Retina (tissue), 1 donor: ENCODE measurements around the gene TEKT3.

Source experiments
- DNase-seq: peaks from one replicate; pipeline ENCODE4 v3.0.0-alpha.2; 2016

The TEKT3 gene

GRCh38 chr17:15348021-15348420 is 6.6 kb upstream of the TEKT3 start:
- DNase-seq = no peak

GRCh38 chr17:15346066-15346595 is 4.7 kb upstream of the TEKT3 start:
- no peak for DNase-seq

GRCh38 chr17:15343749-15344148 is 2.4 kb upstream of the TEKT3 start:
- DNase-seq = no peak

DNA sequence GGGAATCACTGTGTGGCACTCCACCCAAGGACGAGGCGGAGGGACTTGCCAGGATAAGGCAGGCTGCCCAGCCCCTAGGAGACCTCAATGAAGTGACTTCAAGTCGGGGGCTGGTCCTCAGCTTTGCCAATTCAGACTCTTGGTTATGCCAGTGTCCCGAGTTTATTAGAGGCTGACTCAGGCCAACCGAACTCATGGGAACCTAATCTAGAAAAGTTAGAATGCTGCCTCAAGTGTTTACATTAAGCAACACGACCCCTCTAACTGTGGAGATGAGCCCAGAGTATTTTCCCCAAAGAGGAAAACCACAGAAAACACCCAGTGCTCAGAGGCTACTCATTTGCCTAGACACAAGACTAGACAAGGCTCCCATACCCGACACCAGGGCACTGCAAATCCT is 1.1 kb upstream of the TEKT3 start:
- no peak for DNase-seq

DNA sequence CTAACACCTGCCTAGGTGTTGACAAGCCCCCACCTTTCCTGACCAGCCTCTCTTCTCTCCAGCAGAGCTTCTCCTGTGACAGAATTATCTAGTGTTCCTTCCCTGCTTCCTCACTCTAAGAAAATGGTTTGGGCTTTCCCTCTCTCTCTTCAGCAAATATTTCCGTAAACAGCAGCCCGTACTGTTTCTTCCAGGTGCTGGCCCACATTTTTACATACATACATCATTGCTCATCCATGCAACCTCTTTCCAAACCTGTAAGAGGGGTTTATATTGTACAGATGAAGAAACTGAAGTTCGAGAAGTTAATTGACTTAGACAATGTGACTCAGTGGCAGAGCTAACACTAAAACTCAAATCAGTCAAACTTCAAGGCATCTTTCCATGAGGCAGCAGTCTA is 569 bp upstream of the TEKT3 start:
- no peak for DNase-seq

DNA sequence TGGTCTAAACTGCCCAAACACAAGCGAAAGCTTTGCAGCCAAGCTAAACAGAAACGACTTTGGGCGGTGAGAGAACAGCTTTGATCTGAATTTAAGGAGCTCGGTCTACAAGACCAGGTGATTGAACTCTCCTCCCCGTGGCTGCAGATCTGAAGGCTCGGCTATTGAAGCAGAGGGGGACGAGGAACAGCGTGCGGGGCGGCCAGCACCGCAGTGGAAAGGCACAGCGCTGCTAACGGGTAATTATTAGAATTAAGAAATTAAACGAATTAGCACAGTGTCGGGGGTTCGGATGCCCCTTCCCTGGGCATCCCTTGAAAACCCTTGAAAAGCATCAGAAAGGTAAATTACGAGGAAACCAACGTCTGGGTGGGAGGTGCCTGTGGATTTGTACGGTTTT is 431 bp downstream of the TEKT3 start:
- DNase-seq = no peak

- no peak for DNase-seq
Measured at GRCh38 chr17:15335446-15335845, 6.0 kb downstream of the TEKT3 start.

DNA sequence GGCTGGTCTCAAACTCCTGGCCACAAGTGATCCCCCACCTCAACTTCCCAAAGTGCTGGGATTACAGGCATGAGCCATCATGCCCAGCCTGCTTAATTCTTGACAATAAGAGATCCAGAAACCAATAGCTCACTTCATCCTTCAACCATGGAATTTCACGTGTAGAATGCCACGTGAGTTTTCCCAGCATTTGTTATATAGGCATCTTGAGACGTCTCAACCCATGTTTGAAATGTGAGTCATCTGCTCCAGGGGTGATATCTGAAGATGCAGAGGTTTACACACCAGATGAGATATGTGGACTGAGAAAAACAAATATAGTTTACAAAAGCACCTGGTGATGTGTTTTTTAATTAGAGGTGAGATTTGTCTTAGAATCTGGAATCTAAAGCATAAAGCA is 7.1 kb downstream of the TEKT3 start:
- no peak for DNase-seq

- no peak for DNase-seq
Measured at GRCh38 chr17:15332338-15332737, 9.1 kb downstream of the TEKT3 start.

- DNase-seq = no peak
Measured at GRCh38 chr17:15323131-15323530, 18.3 kb downstream of the TEKT3 start.

- no peak for DNase-seq
Measured at GRCh38 chr17:15321556-15322251, 19.7 kb downstream of the TEKT3 start.

DNA sequence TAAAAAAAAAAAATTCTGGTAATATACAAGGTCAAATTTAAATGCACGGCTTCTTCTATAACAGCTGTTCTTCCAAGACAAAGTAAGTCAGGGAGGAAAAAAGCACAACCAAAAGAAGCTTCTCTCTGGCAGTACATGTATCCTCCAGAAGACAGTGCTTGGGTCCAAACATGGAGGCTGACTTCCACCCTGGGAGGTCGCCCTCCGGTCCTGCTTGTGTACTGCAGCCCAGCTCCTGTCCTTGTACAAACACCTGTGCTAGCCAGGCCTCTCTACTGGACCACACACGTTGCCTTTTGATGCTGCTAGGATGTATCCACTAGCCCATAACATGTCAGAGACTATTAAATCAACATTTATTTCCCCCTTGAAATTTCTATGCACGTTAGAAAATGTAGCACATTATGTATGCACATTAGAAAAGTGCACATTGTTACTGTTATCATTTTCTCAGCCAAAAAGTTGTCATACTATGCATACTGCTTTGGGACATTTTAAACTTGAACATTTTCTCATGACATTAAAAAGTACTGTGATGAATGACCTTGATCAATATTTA is 21.9 kb downstream of the TEKT3 start:
- no peak for DNase-seq

DNA sequence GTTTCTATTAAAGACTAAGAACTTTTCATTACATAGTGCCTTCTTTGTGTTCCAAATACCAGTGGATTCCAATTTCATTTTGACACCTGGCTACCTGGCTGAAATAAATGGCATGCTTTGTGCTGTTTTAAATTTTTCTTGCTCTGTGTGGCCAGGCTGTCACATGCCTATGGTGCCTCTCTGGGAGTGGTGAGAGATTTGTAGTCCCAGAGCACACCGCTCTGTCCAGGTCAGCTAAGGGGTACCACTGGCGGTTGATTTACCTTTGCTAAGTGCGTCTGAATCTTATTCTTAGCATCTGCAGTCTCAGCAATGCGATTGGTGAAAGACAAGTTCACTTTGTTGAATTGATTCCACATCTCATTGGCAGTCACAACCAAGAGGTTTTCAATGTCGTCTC is 29.4 kb downstream of the TEKT3 start:
- DNase-seq = no peak

DNA sequence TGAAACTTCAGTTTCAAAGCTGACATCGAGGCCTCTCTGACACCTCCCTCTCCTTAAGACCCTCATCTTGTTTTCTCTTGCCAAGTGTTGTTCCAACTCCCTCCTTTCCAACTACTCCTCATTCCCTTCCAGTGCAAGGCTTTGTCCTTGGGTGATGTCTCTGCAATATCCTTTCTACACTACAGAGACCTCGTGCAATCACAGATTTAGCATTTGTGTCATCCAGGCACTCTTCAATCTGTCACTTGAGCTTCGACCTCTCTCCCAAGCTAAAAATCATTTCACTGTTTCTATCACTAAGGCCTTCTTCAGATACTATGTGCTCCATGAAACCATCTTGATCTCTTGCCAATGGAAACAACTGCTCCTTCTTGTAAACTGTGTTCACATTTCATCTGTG is 31.6 kb downstream of the TEKT3 start:
- no peak for DNase-seq

DNA sequence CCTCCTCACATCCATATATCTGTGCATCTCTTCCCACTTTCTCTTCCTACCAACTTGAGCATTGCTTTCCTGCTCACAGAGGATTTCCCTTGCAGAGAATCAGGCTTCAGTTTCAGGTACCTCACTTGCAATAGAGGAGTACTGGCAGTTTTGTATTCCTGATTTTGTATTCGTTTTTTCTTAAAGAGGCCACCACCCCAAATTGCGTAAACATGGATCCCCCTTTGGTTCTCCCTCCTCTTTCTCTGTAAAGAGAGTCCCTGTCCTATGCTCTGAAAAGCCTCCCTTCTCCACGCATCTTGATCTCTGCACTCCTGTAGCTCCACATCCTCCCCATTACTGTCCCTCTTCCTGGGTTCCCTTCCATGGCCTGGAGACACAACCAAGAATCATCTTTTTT is 32.2 kb downstream of the TEKT3 start:
- no peak for DNase-seq

DNA sequence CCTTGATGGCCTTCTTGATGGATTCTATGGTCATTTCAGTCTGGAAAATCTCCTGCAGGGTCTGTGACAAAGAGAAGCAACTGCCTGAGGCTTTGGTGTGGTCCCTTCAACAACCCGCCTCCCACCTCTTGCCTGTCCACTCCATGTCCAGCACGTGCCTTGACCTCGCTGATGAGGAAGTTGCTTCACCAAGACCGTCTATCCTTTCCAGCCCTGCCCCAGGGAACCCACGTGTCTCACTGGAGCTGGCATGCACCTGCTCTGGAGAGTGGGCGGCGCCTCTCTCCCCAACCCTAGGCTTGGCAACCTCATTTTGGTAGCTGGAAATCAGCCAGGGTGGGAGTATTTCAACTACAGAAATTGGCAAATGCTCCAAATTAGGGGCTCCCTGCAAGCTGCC is 32.6 kb downstream of the TEKT3 start:
- DNase-seq = no peak

DNA sequence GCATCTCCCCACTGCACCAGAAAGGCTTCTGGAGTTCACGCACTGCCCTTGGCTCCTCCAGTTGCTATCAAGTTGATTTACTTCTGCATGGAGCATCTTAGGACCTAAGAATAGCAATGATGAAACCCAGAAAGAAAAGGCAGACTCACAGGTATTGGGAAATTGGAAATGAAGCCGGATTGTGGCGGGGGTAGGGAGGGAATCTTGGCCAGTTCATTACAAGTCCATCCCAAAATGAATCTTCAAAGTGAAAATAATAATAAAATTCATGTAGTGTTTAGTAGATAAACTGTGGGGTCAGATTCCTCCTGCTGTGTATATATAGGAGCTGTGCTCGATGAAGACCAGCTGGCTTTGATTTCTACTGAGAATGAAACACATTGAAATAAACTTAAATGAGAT is 33.7 kb downstream of the TEKT3 start:
- DNase-seq = no peak

GRCh38 chr17:15303851-15304250 is 37.5 kb downstream of the TEKT3 start:
- DNase-seq = peak; percentile 14

DNA sequence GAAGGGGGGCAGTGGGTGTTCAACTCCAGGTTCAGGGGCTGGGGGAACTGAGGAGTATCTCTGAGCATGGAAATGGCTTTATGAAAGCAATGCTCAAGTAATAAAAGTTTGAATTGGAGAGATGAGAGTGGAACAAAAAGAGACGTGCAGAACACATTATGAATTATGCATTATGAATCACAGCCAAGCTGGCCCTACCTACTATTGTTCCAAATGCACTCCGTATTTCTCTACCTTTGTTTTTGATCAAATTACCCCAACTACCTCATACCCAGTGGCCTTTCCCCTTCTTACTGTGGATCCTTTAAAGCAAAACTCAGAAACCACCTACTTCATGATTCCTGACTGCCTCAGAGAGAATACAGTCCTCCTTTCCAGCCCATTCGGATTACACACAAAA is 38.1 kb downstream of the TEKT3 start:
- no peak for DNase-seq

GRCh38 chr17:15301845-15302244 is 39.6 kb downstream of the TEKT3 start:
- DNase-seq = no peak

DNA sequence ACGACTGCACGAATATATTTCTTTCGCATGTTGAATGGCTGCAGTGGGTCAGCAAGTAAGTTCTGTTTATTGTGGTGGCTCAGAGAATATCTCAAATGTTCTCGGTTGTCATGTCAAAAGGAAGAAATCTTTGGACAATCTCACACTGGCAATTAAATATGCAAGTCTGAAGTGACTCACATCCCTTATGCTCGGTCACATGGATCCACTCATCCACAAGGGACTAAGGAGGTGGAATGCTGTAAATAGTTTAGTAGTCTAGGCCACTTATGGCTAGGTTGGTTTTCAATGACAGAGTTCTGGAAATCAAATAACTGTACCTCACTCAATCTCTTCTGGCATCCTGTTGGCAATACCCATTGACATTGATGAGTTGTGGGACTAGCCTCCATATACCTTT is 43.2 kb downstream of the TEKT3 start:
- DNase-seq = no peak

DNA sequence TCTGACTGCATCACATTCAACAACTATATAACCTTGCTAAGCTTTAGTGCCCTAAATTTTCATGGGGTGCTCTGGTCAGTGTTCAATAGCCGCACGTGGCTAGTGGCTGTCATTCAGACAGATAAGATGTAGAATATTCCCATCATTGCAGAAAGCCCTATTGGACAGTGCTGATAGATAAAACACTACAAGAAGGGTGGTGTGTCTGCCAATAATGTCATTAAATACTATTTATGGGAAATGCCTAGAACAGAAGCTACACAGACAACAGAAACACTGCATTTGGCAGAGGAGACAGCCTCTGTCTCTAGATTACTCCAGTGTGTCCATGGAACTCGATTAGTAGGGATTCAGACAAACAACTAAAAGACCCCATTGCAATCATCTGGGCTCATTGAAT is 47.8 kb downstream of the TEKT3 start:
- DNase-seq = no peak

GRCh38 chr17:15291674-15292361 is 49.6 kb downstream of the TEKT3 start:
- no peak for DNase-seq

DNA sequence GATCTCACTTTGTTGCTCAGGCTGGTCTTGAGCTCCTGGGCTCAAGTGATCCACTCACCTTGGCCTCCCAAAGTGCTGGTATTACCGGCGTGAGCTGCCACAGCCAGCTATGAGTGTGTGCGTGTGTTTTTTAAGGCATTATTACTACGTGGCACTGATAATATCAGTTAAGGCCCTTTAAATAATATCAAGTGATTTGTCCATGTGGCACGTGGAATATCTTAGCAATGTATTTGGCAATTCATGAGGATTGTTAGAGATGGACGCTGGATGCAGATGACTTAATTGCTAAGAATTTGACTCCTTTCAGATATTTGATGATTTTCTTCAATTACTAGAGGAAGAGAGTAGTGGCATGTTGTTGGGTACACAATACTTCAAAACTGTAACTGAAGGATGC is 50.8 kb downstream of the TEKT3 start:
- no peak for DNase-seq
